ENCODE measurements around the gene PDZRN3.

The PDZRN3 gene

GRCh38 chr3:73547427-73548248 lies 77.1 kb downstream of the PDZRN3 start:
- TF ChIP-seq REST (IDR thresholded peaks at IDR 0.05; ENCODE audit: insufficient read depth in 1 of 2, low read depth in 2 of 2, low read length in 2 of 2) (no peak), SIN3A (IDR thresholded peaks at IDR 0.05; ENCODE audit: borderline replicate concordance, insufficient read depth, low read length) (no peak), POLR2AphosphoS5 (IDR thresholded peaks at IDR 0.05; ENCODE audit: low read depth, low read length) (no peak), TAF1 (IDR thresholded peaks at IDR 0.05; ENCODE audit: borderline replicate concordance, insufficient read depth, low read length) (no peak), FOXP2 (optimal IDR thresholded peaks at IDR 0.05; ENCODE audit: borderline replicate concordance, extremely low read depth, extremely low read length, insufficient read depth) (no peak)

GRCh38 chr3:73546961-73547360 lies 77.8 kb downstream of the PDZRN3 start:
- TF ChIP-seq REST (IDR thresholded peaks at IDR 0.05; ENCODE audit: insufficient read depth in 1 of 2, low read depth in 2 of 2, low read length in 2 of 2), result no peak
- TF ChIP-seq POLR2AphosphoS5 (IDR thresholded peaks at IDR 0.05; ENCODE audit: low read depth, low read length), result no peak
- no peak for TF ChIP-seq TAF1 (IDR thresholded peaks at IDR 0.05; ENCODE audit: borderline replicate concordance, insufficient read depth, low read length)
- no peak for TF ChIP-seq SIN3A (IDR thresholded peaks at IDR 0.05; ENCODE audit: borderline replicate concordance, insufficient read depth, low read length)
- TF ChIP-seq FOXP2 (optimal IDR thresholded peaks at IDR 0.05; ENCODE audit: borderline replicate concordance, extremely low read depth, extremely low read length, insufficient read depth), result no peak

- TF ChIP-seq SIN3A (IDR thresholded peaks at IDR 0.05; ENCODE audit: borderline replicate concordance, insufficient read depth, low read length), result no peak
- TF ChIP-seq FOXP2 (optimal IDR thresholded peaks at IDR 0.05; ENCODE audit: borderline replicate concordance, extremely low read depth, extremely low read length, insufficient read depth), result no peak
- TF ChIP-seq REST (IDR thresholded peaks at IDR 0.05; ENCODE audit: insufficient read depth in 1 of 2, low read depth in 2 of 2, low read length in 2 of 2), result no peak
- TF ChIP-seq POLR2AphosphoS5 (IDR thresholded peaks at IDR 0.05; ENCODE audit: low read depth, low read length), result no peak
- no peak for TF ChIP-seq TAF1 (IDR thresholded peaks at IDR 0.05; ENCODE audit: borderline replicate concordance, insufficient read depth, low read length)
Measured at GRCh38 chr3:73543412-73543811, 81.3 kb downstream of the PDZRN3 start.

GRCh38 chr3:73542136-73542535 lies 82.6 kb downstream of the PDZRN3 start:
- no peak for TF ChIP-seq TAF1 (IDR thresholded peaks at IDR 0.05; ENCODE audit: borderline replicate concordance, insufficient read depth, low read length)

- TF ChIP-seq SIN3A (IDR thresholded peaks at IDR 0.05; ENCODE audit: borderline replicate concordance, insufficient read depth, low read length) (no peak), REST (IDR thresholded peaks at IDR 0.05; ENCODE audit: insufficient read depth in 1 of 2, low read depth in 2 of 2, low read length in 2 of 2) (no peak), TAF1 (IDR thresholded peaks at IDR 0.05; ENCODE audit: borderline replicate concordance, insufficient read depth, low read length) (no peak), FOXP2 (optimal IDR thresholded peaks at IDR 0.05; ENCODE audit: borderline replicate concordance, extremely low read depth, extremely low read length, insufficient read depth) (no peak), POLR2AphosphoS5 (IDR thresholded peaks at IDR 0.05; ENCODE audit: low read depth, low read length) (no peak)
Measured at GRCh38 chr3:73540969-73541740, 83.6 kb downstream of the PDZRN3 start.
